Heart left ventricle (tissue), 16 donors: ENCODE results near the gene SPIRE1. TPM values are rescaled to one million over a fixed set of nuclear protein-coding genes. Genes with fewer than 3 reads are reported as not detected.

Source experiments
- ATAC-seq, 4 donors: fragments of 200-7000 bp; cut with Tn5 transposase; one replicate each; pipeline ENCODE4 v1.9.1; 2020 to 2022; ENCODE audit warnings: moderate library complexity in 4 of 4, mild to moderate bottlenecking in 3 of 4, moderate number of reproducible peaks in 1 of 4
- DNase-seq, 5 donors: peaks; one replicate each; pipeline ENCODE4 v3.0.0-alpha.2; 2020
- H3K27ac ChIP-seq, 12 donors: fragments of 200-600 bp; sonication (generic) in 4 of 12; one replicate each; pipeline versions ENCODE4 v1.5.0 to v1.8.0; 2016 to 2022; ENCODE audit warnings: mild to moderate bottlenecking in 2 of 12
- H3K27me3 ChIP-seq, 9 donors: fragments of 200-600 bp; sonication (generic) in 2 of 9; one replicate each; pipeline versions ENCODE4 v1.5.1 to v1.8.0; 2016 to 2022; ENCODE audit warnings: mild to moderate bottlenecking in 3 of 9
- H3K36me3 ChIP-seq, 9 donors: fragments of 200-600 bp; sonication (generic) in 2 of 9; one replicate each; pipeline versions ENCODE4 v1.5.0 to v1.8.0; 2018 to 2022; ENCODE audit warnings: mild to moderate bottlenecking in 2 of 9
- H3K4me1 ChIP-seq, 12 donors: fragments of 200-600 bp; sonication (generic) in 4 of 12; one replicate each; pipeline versions ENCODE4 v1.5.0 to v1.8.0; 2016 to 2022; ENCODE audit warnings: mild to moderate bottlenecking in 3 of 12
- H3K4me3 ChIP-seq, 12 donors: fragments of 200-600 bp; sonication (generic) in 4 of 12; one replicate each; pipeline versions ENCODE4 v1.5.0 to v1.8.0; 2017 to 2022; ENCODE audit warnings: mild to moderate bottlenecking in 9 of 12, moderate library complexity in 4 of 12
- H3K9me3 ChIP-seq, 12 donors: fragments of 200-600 bp; sonication (generic) in 4 of 12; one replicate each; pipeline versions ENCODE4 v1.5.0 to v1.8.0; 2016 to 2022; ENCODE audit warnings: mild to moderate bottlenecking in 1 of 12
- POLR2A ChIP-seq, 2 donors: fragments of 450-650 bp; IDR thresholded peaks; one replicate each; pipeline ENCODE4 v1.6.1; 2017; ENCODE audit warnings: antibody characterized with exemption in 2 of 2, mild to moderate bottlenecking in 2 of 2, moderate library complexity in 2 of 2
- WGBS, 4 donors: extraction: QIAGEN DNeasy Blood & Tissue Kit in 2 of 4; methylation state at CpG; one replicate each; pipeline versions ENCODE4 v1.1.5 to v1.1.7; 2013 to 2018; 5-methylcytosine and 5-hydroxymethylcytosine counted together
- intact Hi-C, 10 donors: fragments of 100-400 bp; cut with DNase I; formaldehyde crosslinking; loops; one replicate each; pipeline versions ENCODE4 v1.11.1 to v1.14.2; 2022
- polyA plus RNA-seq, 2 donors: library from polyadenylated mRNA; stranded (reverse); fragments of 200-250 nt; gene quantifications; one replicate each; pipeline ENCODE4 v1.2.3, GENCODE V29; 2013
- total RNA-seq, 9 donors: library from RNA; depleted of rRNA in 2 of 9; stranded (reverse); fragments of >200 nt in 2 of 9; fragmentation: NEBNext Ultra II Directional in 3 of 9; extraction: Animal tissue kit (Norgen Biotek cat#: 25700) in 3 of 9; gene quantifications; one replicate each; pipeline versions ENCODE4 v1.1.0 to v1.2.4, GENCODE V29; 2016 to 2023
- TF ChIP-seq, protein P1 (sequence below), 12 donors: fragments of 200-600 bp; sonication (generic) in 4 of 12; IDR thresholded peaks; one replicate each; pipeline versions ENCODE4 v1.5.0 to v1.8.0; 2018 to 2022; ENCODE audit warnings: antibody characterized with exemption in 12 of 12, mild to moderate bottlenecking in 5 of 12
- donor health status: ischemic (EF 13 %, LVEDD 7.1; RV severe dilation, severe dysfunction).
- donor health status: healthy with polysubstance abuse.
- donor health status: DM: no; HTN: yes; CAD: no.
- donor health status: DM: no; HTN: no; CAD: no.
- donor health status: ischemic (EF 25% LVEDD 6.9; RV normal size, moderate dysfunction).
- donor health status: ischemic (EF 25% LVEDD 5.7; RV mildly dilated, moderate dysfunction).
- donor health status: healthy.
- donor health status: DM: yes; HTN: yes; CAD: no.
- donor health status: ischemic (EF 35%, LVEDD 5.7; RV mildly dilated, moderate dysfunction).
- donor health status: nonischemic (EF 11% LVEDD 7.7; RV severe dilation, severe dysfunction).
- donor health status: DM: yes; HTN: yes; CAD: no.
- donor health status: PGD.
- donor health status: ischemic (EF 29% LVEDD 5.4; RV normal size, mild dysfunction).
- donor health status: nonischemic (EF 23%, LVEDD 6.1; RV moderate dilation, normal function).

Gene SPIRE1
- total and polyA plus RNA-seq, 11 donors: 8.3 to 67.6 (median 47.8) TPM

DNA sequence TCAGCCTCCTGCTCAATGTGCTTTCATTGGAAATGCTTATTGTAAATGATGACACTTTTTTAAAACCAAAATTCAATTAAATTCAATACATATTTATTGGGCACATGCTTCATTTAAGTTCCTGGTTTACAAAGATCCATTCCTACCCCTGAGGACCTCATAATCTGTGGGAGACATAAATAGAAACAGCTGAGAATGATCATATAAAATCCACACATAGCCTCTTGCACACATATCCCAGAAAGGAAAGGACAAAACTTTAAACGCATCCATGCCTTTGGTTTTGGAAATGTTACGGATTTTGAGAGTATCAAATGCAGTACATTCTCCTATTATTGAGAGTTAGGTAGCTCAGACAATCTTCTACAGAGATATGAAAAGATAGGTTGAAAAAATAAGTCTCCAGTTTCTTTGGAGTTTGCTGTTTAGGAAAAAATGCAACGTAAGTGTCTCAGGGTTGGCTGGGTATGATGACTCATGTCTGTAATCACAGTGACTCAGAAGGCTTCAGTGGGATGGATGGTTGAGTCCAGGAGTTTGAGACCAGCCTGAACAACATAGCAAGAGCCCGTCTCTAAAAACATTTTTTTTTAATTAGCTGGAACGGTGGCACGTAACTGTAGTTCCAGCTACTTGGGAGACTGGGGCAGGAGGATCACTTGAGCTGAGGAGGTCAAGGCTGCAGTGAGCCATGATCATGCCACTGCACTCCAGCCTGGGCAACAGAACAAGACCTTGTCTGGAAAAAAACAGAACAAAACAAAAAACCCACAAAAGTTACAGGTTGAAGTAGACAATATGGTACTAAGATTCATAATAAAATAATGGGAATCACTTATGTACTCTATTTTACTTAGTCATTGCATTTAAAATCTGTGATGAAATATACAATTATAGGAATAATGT, 254.1 kb downstream of the SPIRE1 start:
- ATAC-seq (no peak), DNase-seq (peak in 1 of 5 donors; percentile 5)
- intact Hi-C loops: loop anchor here in 3 of 10 donors (10.0 kb wide), 3 partner anchors 51 to 121 kb away; no protein-coding TSS in a partner anchor
- Histone ChIP-seq H3K27me3 (peaks cover 0 to 18% (median 0%) of the 10 kb centered on the region in 9 donors), H3K9me3 (no peaks in the 10 kb centered on the region), H3K4me1 (peaks cover 0 to 23% (median 6%) of the 10 kb centered on the region in 12 donors), H3K27ac (no peak overlapping the region), H3K4me3 (no peak overlapping the region), H3K36me3 (no peaks in the 10 kb centered on the region)
- WGBS, 4 donors: 59 to 71% (median 66%) methylated on average over 6 of the region's 6 CpGs
- TF ChIP-seq, protein P1, sequence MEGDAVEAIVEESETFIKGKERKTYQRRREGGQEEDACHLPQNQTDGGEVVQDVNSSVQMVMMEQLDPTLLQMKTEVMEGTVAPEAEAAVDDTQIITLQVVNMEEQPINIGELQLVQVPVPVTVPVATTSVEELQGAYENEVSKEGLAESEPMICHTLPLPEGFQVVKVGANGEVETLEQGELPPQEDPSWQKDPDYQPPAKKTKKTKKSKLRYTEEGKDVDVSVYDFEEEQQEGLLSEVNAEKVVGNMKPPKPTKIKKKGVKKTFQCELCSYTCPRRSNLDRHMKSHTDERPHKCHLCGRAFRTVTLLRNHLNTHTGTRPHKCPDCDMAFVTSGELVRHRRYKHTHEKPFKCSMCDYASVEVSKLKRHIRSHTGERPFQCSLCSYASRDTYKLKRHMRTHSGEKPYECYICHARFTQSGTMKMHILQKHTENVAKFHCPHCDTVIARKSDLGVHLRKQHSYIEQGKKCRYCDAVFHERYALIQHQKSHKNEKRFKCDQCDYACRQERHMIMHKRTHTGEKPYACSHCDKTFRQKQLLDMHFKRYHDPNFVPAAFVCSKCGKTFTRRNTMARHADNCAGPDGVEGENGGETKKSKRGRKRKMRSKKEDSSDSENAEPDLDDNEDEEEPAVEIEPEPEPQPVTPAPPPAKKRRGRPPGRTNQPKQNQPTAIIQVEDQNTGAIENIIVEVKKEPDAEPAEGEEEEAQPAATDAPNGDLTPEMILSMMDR (IDR thresholded peaks at IDR 0.05): no peak
- TF ChIP-seq POLR2A (IDR thresholded peaks at IDR 0.05): no peak

DNA sequence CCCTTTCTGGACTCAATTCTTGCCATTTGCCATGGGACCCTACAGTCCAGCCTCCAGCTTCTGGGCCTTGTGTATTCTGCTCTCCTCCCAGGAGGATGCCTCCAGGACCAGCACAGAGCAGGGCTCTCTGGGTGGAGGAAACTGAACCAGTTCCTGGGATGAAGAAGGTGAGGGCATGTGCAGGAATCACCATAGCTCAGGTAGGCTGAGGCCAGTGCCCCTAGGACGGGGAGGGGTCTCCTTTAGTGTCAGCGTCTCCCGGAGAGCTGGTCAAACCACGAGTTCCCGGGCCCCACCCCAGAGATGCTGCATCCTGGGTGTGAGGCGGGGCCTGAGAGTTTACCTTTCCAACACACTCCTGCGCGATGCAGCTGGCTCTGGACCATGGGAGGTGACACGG, 256.0 kb downstream of the SPIRE1 start:
- ATAC-seq (peak in 1 of 4 donors; percentile 16), DNase-seq (no peak)
- Histone ChIP-seq H3K4me1 (peaks cover 0 to 16% (median 0%) of the 10 kb centered on the region in 12 donors), H3K27ac (no peak overlapping the region), H3K27me3 (peaks cover 0 to 18% (median 0%) of the 10 kb centered on the region in 9 donors), H3K9me3 (no peaks in the 10 kb centered on the region), H3K36me3 (no peaks in the 10 kb centered on the region), H3K4me3 (no peak overlapping the region)
- TF ChIP-seq, protein P1 (IDR thresholded peaks at IDR 0.05): no peak
- TF ChIP-seq POLR2A (IDR thresholded peaks at IDR 0.05): no peak
- intact Hi-C loops: loop anchor here in 3 of 10 donors (10.0 kb wide), 3 partner anchors 53 to 123 kb away; no protein-coding TSS in a partner anchor
- 73 to 85% (median 80%) methylated on average over 9 of the region's 9 CpGs for WGBS, 4 donors

DNA sequence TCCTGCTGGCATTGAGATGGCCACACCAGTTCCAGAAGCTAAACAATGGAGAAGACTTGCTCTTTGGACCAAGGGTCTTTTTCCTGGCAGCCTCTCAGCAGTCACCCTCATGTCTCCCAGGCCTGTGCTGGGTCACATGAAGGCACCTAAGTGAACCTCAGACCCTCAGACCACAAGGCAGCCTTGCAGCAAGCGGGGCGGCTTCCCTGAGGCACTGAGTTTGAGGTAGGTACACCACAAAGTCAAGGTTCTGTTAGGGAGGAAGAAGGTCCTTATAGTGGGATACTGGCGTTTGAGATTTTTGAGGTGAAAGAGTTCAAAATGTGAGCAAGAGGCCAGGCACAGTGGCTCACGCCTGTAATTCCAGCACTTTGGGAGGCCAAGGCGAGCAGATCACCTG, 258.7 kb downstream of the SPIRE1 start:
- no peak for TF ChIP-seq POLR2A (IDR thresholded peaks at IDR 0.05)
- TF ChIP-seq, protein P1 (IDR thresholded peaks at IDR 0.05): no peak
- ATAC-seq (no peak), DNase-seq (no peak)
- H3K4me3 ChIP-seq: no peak overlapping the region
- no peaks in the 10 kb centered on the region for H3K9me3 ChIP-seq
- H3K4me1 ChIP-seq: peaks cover 0 to 10% (median 0%) of the 10 kb centered on the region in 12 donors
- H3K27me3 ChIP-seq: peaks cover 0 to 12% (median 0%) of the 10 kb centered on the region in 9 donors
- H3K36me3 ChIP-seq: no peaks in the 10 kb centered on the region
- WGBS, 4 donors: 91 to 97% (median 96%) methylated on average over 5 of the region's 5 CpGs
- intact Hi-C loops: loop anchor here in 4 of 10 donors (5.0 to 10.0 kb wide), 4 partner anchors 58 to 536 kb away; no protein-coding TSS in a partner anchor
- no peak overlapping the region for H3K27ac ChIP-seq

DNA sequence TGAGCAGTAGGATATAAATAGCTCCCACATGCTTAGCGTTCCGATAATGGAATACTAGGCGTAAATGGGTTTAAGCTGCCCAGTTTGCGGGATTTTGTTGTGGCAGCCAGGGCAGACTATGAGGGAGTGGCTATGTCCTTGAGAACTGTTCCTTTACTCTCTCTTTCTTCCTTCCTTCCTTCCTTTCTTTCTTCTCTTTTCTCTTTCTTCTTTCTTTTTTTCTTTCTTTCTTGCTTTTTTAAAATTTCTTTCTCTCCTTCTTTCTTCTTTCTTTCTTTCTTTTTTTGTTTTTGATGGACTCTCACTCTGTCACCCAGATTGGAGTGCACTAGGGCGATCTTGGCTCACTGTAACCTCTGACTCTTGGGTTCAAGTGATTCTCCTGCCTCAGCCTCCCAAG, 259.3 kb downstream of the SPIRE1 start:
- no peak for TF ChIP-seq POLR2A (IDR thresholded peaks at IDR 0.05)
- TF ChIP-seq, protein P1 (IDR thresholded peaks at IDR 0.05): no peak
- intact Hi-C loops: loop anchor here in 4 of 10 donors (5.0 to 10.0 kb wide), 4 partner anchors 59 to 536 kb away; no protein-coding TSS in a partner anchor
- Histone ChIP-seq H3K9me3 (no peaks in the 10 kb centered on the region), H3K4me3 (no peak overlapping the region), H3K27me3 (peaks cover 0 to 12% (median 0%) of the 10 kb centered on the region in 9 donors), H3K27ac (no peak overlapping the region), H3K4me1 (peaks cover 0 to 6% (median 0%) of the 10 kb centered on the region in 12 donors), H3K36me3 (no peaks in the 10 kb centered on the region)
- 48 to 61% (median 58%) methylated on average over 5 of the region's 5 CpGs for WGBS, 4 donors
- no peak for ATAC-seq
- DNase-seq: no peak
